Endothelial cell of umbilical vein (primary cell): ENCODE results near the gene ASB5. TPM values are rescaled to one million over a fixed set of nuclear protein-coding genes. Genes with fewer than 3 reads are reported as not detected.

Experiments used
- BruUV-seq: library from RNA; stranded (reverse); fragments of 400-500 nt; replicated peaks from 2 replicates; lab custom pipeline; 2021; lab: Mats Ljungman, UMichigan
- CTCF ChIA-PET: fragments of 300-600, 350-600 bp; sonication (Branson Sonifier 250); formaldehyde crosslinking; loops from one replicate; lab custom pipeline; 2021; ENCODE audit warnings: antibody characterized with exemption, inconsistent platforms; lab: Charles Lee
- POLR2A ChIA-PET: fragments of 300-600, 350-600 bp; sonication (Branson Sonifier 250); formaldehyde crosslinking; loops from one replicate; lab custom pipeline; 2021; ENCODE audit warnings: antibody characterized with exemption, inconsistent platforms; lab: Charles Lee
- DNase-seq: peaks from one replicate; pipeline ENCODE4 v3.0.0-alpha.2; 2011; ENCODE audit warnings: low read depth, low spot score
- FAIRE-seq: peaks from 2 replicates; lab custom pipeline; 2011; peaks lifted over from hg19 to GRCh38; lab: Jason Lieb, UNC
- H2AFZ ChIP-seq: 2 replicates; pipeline ENCODE4 v1.6.0; 2012; ENCODE audit warnings: low read depth, low read length, control low read depth, inconsistent platforms
- H3K27ac ChIP-seq: 2 replicates; pipeline ENCODE4 v1.5.1; 2011; ENCODE audit warnings: low read depth, mild to moderate bottlenecking, control low read depth, low read length, moderate library complexity; ENCODE audit not compliant: insufficient read depth
- H3K27me3 ChIP-seq, 2 experiments: 2 replicates each; pipeline versions ENCODE4 v1.6.0 to v1.6.1; 2011; ENCODE audit warnings: low read length in 2 of 2, mixed read lengths in 1 of 2; ENCODE audit not compliant: control insufficient read depth in 2 of 2, insufficient read depth in 2 of 2
- H3K36me3 ChIP-seq, 2 experiments: 2 replicates in 1 of 2; 3 replicates in 1 of 2; pipeline ENCODE4 v1.5.1; 2011; ENCODE audit warnings: low read length in 2 of 2, mild to moderate bottlenecking in 1 of 2, moderate library complexity in 1 of 2; ENCODE audit not compliant: control insufficient read depth in 2 of 2, insufficient read depth in 2 of 2; ENCODE audit errors: extremely low read depth in 1 of 2
- H3K4me1 ChIP-seq: 3 replicates; pipeline ENCODE4 v1.5.1; 2011; ENCODE audit warnings: mild to moderate bottlenecking, low read length; ENCODE audit not compliant: control insufficient read depth, insufficient read depth; ENCODE audit errors: extremely low read depth
- H3K4me2 ChIP-seq: 2 replicates; pipeline ENCODE4 v1.6.1; 2011; ENCODE audit warnings: low read length, control low read depth, mixed read lengths; ENCODE audit not compliant: insufficient read depth
- H3K4me3 ChIP-seq, 3 experiments: fragments of 200-600 bp in 1 of 3; sonication (generic), shearing (Covaris generic) in 1 of 3; replicated peaks in 1 of 3; 2 replicates each; pipeline ENCODE4 v1.5.1; 2011 to 2016; ENCODE audit warnings: control low read depth in 3 of 3, low read length in 3 of 3, mild to moderate bottlenecking in 2 of 3, inconsistent platforms in 1 of 3, low read depth in 1 of 3, moderate library complexity in 1 of 3; ENCODE audit not compliant: insufficient read depth in 1 of 3
- H3K79me2 ChIP-seq: 2 replicates; pipeline ENCODE4 v1.6.0; 2012; ENCODE audit warnings: low read length, inconsistent platforms; ENCODE audit not compliant: control insufficient read depth, insufficient read depth
- H3K9ac ChIP-seq: replicated peaks from 2 replicates; pipeline ENCODE3; 2011; ENCODE audit warnings: low read length, control low read depth; ENCODE audit not compliant: insufficient read depth; ENCODE audit errors: extremely low read depth
- H3K9me1 ChIP-seq: replicated peaks from 3 replicates; pipeline ENCODE4 v1.6.0; 2011; ENCODE audit warnings: mild to moderate bottlenecking, low read length; ENCODE audit not compliant: control insufficient read depth, insufficient read depth; ENCODE audit errors: extremely low read depth
- H3K9me3 ChIP-seq: replicated peaks from 2 replicates; pipeline ENCODE4 v1.5.1; 2012; ENCODE audit warnings: low read length, inconsistent platforms; ENCODE audit not compliant: control insufficient read depth, insufficient read depth
- H4K20me1 ChIP-seq: replicated peaks from 2 replicates; pipeline ENCODE3; 2011; ENCODE audit warnings: mild to moderate bottlenecking, low read length; ENCODE audit not compliant: control insufficient read depth, insufficient read depth; ENCODE audit errors: extremely low read depth
- CTCF ChIP-seq, 2 donors: IDR thresholded peaks; 1 replicate in 1 of 2; 2 replicates in 1 of 2; pipeline ENCODE4 v1.5.1; 2011; ENCODE audit warnings: low read length in 2 of 2, mild to moderate bottlenecking in 2 of 2, moderate library complexity in 2 of 2, control low read depth in 1 of 2, inconsistent platforms in 1 of 2, low read depth in 1 of 2; ENCODE audit not compliant: insufficient read depth in 1 of 2; ENCODE audit errors: extremely low read depth in 1 of 2
- EZH2 ChIP-seq: IDR thresholded peaks from 2 replicates; pipeline ENCODE4 v1.6.1; 2012; ENCODE audit warnings: borderline replicate concordance, low read depth, mild to moderate bottlenecking, moderate library complexity, low read length, inconsistent platforms; ENCODE audit not compliant: severe bottlenecking
- FOS ChIP-seq: IDR thresholded peaks from 2 replicates; pipeline ENCODE4 v1.6.1; 2011; ENCODE audit warnings: mild to moderate bottlenecking, low read length, moderate library complexity, borderline replicate concordance; ENCODE audit not compliant: insufficient read depth
- JUN ChIP-seq: IDR thresholded peaks from 2 replicates; pipeline ENCODE4 v1.6.1; 2011; ENCODE audit warnings: borderline replicate concordance, low read depth; ENCODE audit not compliant: insufficient read length, insufficient read depth
- MAX ChIP-seq: IDR thresholded peaks from 2 replicates; pipeline ENCODE4 v1.6.1; 2011; ENCODE audit not compliant: insufficient read depth, insufficient read length
- MYC ChIP-seq: IDR thresholded peaks from one replicate; pipeline ENCODE4 v1.6.1; 2011; ENCODE audit warnings: mild to moderate bottlenecking, low read depth, low read length
- POLR2A ChIP-seq: IDR thresholded peaks from 2 replicates; pipeline ENCODE4 v1.6.1; 2012; ENCODE audit warnings: low read depth, mild to moderate bottlenecking, control low read depth, low read length
- POLR2AphosphoS5 ChIP-seq: IDR thresholded peaks from 2 replicates; pipeline ENCODE4 v1.6.1; 2012; ENCODE audit warnings: low read depth, mild to moderate bottlenecking, control low read depth, low read length, moderate library complexity; ENCODE audit not compliant: insufficient read depth
- dilution Hi-C: fragments of 300-500 bp; cut with MboI; formaldehyde crosslinking; loops from one replicate; pipeline ENCODE4 v1.15.0; 2019; ENCODE audit warnings: low sequenced_read_pairs; ENCODE audit not compliant: extremely low pct_ligation_motif_present
- intact Hi-C: fragments of 100-400 bp; cut with micrococcal nuclease; formaldehyde crosslinking; loops from one replicate; pipeline ENCODE4 v1.10.0; 2022
- polyA plus RNA-seq, 4 experiments: library from polyadenylated mRNA; depleted of rRNA in 3 of 4; stranded (reverse) in 3 of 4; unstranded in 1 of 4; fragments of >200 nt; gene quantifications; 2 replicates each; pipeline versions ENCODE4 v1.2.1 to v1.2.3, GENCODE V29; 2011 to 2012; ENCODE audit warnings: missing spikeins in 1 of 4
- total RNA-seq: library from RNA; stranded (reverse); gene quantifications from 2 replicates; pipeline ENCODE4 v1.2.3, GENCODE V29; 2021

Gene ASB5
- total and polyA plus RNA-seq, 2 donors (not counting 3 experiments of a cell fraction or from before 2014, with no cell fraction given): not detected

GRCh38 chr4:176309772-176310171, 40.8 kb upstream of the ASB5 start:
- no peaks in the 10 kb centered on the region for H3K79me2 ChIP-seq
- BruUV-seq: no TSS peak
- H3K27me3 ChIP-seq: peaks cover 0 to 4% of the 10 kb centered on the region in 2 experiments
- no peak overlapping the region for H3K4me3 ChIP-seq
- H4K20me1 ChIP-seq: no peaks in the 10 kb centered on the region
- no peaks in the 10 kb centered on the region for H3K9me1 ChIP-seq
- no peak for TF ChIP-seq JUN
- no peak for TF ChIP-seq POLR2A
- TF ChIP-seq MAX: no peak
- ChIA-PET CTCF (interaction anchor here (2.1 kb wide), 1 partner anchor 31 kb away, joined by 6 read pairs; no protein-coding TSS in a partner anchor), POLR2A (no interaction called here)
- H3K27ac ChIP-seq: no peak overlapping the region
- no peak for FAIRE-seq
- no peak overlapping the region for H3K9ac ChIP-seq
- intact Hi-C loops: no loop called here
- no peaks in the 10 kb centered on the region for H3K4me1 ChIP-seq
- H2AFZ ChIP-seq: no peak overlapping the region
- DNase-seq: no peak
- no peak overlapping the region for H3K4me2 ChIP-seq
- dilution Hi-C loops: no loop called here
- H3K9me3 ChIP-seq: no peaks in the 10 kb centered on the region
- H3K36me3 ChIP-seq: no peaks in the 10 kb centered on the region

GRCh38 chr4:176309046-176309445, 40.0 kb upstream of the ASB5 start:
- Histone ChIP-seq H3K36me3 (no peaks in the 10 kb centered on the region), H3K9me1 (no peaks in the 10 kb centered on the region), H3K27me3 (peaks cover 0 to 4% of the 10 kb centered on the region in 2 experiments), H3K4me3 (no peak overlapping the region), H3K9ac (no peak overlapping the region), H3K4me1 (no peaks in the 10 kb centered on the region), H4K20me1 (no peaks in the 10 kb centered on the region), H3K9me3 (no peaks in the 10 kb centered on the region), H3K79me2 (no peaks in the 10 kb centered on the region), H3K27ac (no peak overlapping the region), H2AFZ (no peak overlapping the region), H3K4me2 (no peak overlapping the region)
- no peak for DNase-seq
- FAIRE-seq: no peak
- no TSS peak for BruUV-seq
- intact Hi-C loops: no loop called here
- dilution Hi-C loops: no loop called here
- ChIA-PET CTCF (interaction anchor here (2.1 kb wide), 1 partner anchor 32 kb away, joined by 6 read pairs; no protein-coding TSS in a partner anchor), POLR2A (no interaction called here)
- TF ChIP-seq EZH2 (no peak), JUN (no peak), MYC (no peak), FOS (no peak), POLR2AphosphoS5 (no peak), CTCF (IDR thresholded peaks at IDR 0.05; ENCODE audit: extremely low read depth in 1 of 2, insufficient read depth in 1 of 2, low read depth in 1 of 2, low read length in 2 of 2) (no peak)
